ENCODE data around the gene CMTM4.
"Not testable (repeated sequence)": the region's sequence is repeated elsewhere in the genome, so short reads cannot be mapped to it uniquely, and the experiment has no call there.

CMTM4 gene

DNA sequence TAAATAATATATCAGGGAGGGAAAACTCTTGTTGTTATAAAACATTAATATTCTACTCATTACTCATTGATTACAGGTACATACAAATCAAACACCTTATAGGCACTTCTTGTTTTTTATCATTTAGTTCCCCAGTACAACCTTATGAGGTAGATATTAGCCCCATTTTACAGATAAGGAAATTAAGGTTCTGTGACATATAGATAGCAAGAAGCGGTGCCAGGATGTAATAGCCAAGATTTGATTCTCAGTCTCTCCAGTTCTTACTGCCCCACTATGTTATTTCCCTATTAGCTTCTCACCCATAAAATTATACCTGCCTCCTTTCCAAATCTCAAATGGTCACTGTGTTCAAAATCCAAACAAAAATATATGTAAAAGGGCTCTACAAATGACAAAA, 55.2 kb downstream of the CMTM4 start:
- no peak for DNase-seq (ENCODE audit: low read depth)

GRCh38 chr16:66640724-66641314, 55.7 kb downstream of the CMTM4 start:
- DNase-seq (ENCODE audit: low read depth) = no peak

DNA sequence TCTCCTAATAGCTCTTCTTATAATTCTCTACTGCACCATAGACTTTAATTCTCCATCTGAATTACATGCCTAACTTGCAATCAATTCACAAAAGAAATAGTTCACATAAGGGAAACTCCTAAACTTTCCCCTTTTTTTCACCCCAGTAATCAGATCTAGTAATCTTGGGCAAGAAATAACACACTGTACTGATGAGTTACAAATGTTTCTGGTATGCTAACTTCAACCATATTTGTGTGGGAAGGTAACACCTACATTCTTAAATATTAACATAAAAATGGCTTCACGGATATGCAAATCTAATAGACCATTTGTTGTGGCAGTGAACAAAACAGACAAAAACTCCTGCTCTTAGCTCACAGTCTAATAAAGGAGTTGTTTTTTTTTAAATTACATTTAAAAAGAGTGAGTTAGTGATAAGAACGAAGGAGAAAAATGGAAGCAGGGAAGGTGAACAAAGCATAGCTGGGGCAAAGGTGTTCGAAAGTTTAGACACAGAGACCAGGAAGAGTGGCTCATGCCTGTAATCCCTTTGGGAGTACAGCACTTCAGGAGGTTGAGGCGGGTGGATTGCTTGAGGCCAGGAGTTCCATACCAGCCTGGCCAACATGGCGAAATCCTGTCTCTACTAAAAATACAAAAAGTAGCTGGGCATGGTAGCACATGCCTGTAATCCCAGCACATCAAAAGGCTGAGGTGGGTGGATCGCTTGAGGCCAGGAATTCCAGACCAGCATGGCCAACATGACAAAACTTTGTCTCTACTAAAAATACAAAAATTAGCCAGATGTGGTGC, 57.3 kb downstream of the CMTM4 start:
- no peak for DNase-seq (ENCODE audit: low read depth)

GRCh38 chr16:66637806-66638205, 58.7 kb downstream of the CMTM4 start:
- no peak for DNase-seq (ENCODE audit: low read depth)

GRCh38 chr16:66636199-66636598, 60.3 kb downstream of the CMTM4 start:
- DNase-seq (ENCODE audit: low read depth) = no peak

- no peak for DNase-seq (ENCODE audit: low read depth)
Measured at GRCh38 chr16:66635406-66635805, 61.1 kb downstream of the CMTM4 start.

DNA sequence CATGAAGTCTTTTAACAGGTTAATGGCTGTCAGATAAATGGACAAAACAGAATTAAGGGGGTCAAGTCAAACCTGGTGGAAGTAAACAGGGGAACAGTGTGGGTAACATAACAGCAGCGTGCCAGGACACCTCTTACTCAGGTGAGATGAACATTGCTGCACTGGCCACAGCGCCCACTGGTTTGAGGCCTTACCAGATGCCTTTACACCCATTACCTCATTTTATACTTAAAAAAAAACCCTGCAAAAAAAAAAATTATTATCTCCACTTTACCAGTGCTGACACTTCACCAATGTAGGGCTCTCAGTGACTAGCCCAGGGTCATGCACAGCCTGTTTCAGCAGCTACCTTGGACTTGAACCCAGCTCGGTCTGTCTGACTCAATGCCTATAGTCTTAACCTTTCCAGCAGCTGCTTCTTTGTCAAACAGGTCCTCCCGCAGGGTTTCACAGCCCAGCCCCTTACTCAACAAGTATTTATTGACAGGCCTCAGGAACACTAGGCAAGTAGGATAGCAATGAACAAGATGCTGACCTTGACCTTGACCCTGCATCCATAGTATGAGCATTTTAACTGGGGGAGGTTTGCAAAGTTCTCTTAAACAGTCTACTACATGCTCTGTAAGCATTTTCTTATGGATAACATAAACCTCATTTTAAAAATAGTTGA, 61.9 kb downstream of the CMTM4 start:
- no peak for DNase-seq (ENCODE audit: low read depth)

DNA sequence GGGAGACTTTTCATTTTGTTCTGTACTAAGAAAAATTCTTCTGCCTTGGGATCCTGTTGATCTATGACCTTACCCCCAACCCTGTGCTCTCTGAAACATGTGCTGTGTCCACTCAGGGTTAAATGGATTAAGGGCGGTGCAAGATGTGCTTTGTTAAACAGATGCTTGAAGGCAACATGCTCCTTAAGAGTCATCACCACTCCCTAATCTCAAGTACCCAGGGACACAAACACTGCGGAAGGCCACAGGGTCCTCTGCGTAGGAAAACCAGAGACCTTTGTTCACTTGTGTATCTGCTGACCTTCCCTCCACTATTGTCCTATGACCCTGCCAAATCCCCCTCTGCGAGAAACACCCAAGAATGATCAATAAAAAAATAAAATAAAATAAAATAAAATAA, 65.0 kb downstream of the CMTM4 start:
- DNase-seq (ENCODE audit: low read depth) = not testable (repeated sequence)

DNA sequence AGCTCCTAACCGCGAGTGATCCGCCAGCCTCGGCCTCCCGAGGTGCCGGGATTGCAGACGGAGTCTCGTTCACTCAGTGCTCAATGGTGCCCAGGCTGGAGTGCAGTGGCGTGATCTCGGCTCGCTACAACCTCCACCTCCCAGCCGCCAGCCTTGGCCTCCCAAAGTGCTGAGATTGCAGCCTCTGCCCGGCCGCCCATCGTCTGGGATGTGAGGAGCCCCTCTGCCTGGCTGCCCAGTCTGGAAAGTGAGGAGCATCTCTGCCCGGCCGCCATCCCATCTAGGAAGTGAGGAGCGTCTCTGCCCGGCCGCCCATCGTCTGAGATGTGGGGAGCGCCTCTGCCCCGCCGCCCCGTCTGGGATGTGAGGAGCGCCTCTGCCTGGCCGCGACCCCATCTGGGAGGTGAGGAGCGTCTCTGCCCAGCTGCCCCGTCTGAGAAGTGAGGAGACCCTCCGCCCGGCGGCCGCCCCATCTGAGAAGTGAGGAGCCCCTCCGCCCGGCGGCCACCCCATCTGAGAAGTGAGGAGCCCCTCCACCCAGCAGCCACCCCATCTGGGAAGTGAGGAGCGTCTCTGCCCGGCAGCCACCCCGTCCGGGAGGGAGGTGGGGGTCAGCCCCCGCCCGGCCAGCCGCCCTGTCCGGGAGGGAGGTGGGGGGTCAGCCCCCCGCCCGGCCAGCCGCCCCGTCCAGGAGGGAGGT, 65.8 kb downstream of the CMTM4 start:
- not testable (repeated sequence) for DNase-seq (ENCODE audit: low read depth)

GRCh38 chr16:66629856-66630255, 66.7 kb downstream of the CMTM4 start:
- no peak for DNase-seq (ENCODE audit: low read depth)

DNA sequence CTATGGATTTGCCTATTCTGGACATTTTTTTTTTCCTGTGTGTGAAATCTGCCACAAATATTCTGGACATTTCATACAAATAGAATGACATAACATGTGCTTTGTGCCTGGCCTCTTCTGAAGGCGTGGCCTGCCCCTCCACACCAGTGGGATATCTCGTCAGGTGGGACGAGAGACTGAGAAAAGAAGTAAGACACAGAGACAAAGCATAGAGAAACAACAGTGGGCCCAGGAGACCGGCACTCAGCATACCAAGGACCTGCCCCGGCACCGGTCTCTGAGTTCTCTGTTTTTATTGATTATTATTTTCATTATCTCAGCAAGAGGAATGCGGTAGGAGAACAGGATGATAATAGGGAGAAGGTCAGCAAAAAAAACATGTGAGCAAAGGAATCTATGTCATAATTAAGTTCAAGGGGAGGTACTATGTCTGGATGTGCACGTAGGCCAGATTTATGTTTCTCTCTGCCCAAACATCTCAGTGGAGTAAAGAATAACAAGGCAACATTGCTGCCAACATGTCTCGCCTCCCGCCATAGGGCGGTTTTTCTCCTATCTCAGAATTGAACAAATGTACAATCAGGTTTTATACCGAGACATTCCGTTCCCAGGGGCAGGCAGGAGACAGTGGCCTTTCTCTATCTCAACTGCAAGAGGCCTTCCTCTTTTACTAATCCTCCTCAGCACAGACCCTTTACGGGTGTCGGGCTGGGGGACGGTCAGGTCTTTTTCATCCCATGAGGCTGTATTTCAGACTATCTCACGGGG, 68.7 kb downstream of the CMTM4 start:
- DNase-seq (ENCODE audit: low read depth) = not testable (repeated sequence)

- peak; percentile 14 for DNase-seq (ENCODE audit: low read depth)
Measured at GRCh38 chr16:66623755-66624154, 72.8 kb downstream of the CMTM4 start.

DNA sequence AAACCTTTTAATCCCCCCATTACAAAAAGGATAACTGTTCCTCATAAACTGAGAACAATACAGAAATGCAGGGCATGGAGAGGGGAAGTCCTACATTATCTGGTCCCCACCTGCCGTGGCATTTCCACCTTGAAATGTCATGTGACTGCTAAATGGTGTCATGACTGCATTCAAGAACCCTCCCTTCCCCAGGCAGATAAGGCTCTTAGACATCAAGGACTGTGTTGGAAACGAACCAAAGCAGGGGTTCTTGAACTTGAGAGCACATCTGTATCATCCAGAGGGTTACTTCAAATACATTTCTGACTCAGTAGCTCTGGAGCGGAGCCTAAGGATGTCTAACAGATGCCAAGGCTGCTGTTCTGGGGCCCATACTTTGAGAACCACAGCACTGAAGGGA, 73.7 kb downstream of the CMTM4 start:
- no peak for DNase-seq (ENCODE audit: low read depth)

- no peak for DNase-seq (ENCODE audit: low read depth)
Measured at GRCh38 chr16:66621973-66622372, 74.6 kb downstream of the CMTM4 start.

DNA sequence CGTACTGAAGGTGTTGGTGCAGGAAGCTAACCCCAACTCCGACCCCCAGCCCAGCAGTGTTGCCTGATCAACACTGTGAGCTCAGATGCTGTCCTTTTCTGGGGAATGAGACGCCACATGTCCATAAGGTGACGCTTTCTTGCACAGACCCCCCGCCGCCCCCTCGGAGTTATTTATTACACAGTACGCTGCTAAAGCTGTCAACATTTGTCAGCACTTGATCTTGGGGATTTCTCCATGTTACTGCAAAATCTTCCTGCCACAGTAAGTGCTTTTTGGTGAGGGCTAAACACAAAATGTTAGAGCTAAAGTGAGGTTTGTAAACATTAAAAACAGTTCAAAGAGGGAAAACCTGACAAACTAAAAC, 76.1 kb downstream of the CMTM4 start:
- no peak for DNase-seq (ENCODE audit: low read depth)

- DNase-seq (ENCODE audit: low read depth) = peak; percentile 64
Measured at GRCh38 chr16:66619534-66620428, 76.8 kb downstream of the CMTM4 start.

- peak; percentile 89 for DNase-seq (ENCODE audit: low read depth)
Measured at GRCh38 chr16:66618588-66619375, 77.8 kb downstream of the CMTM4 start.

- no peak for DNase-seq (ENCODE audit: low read depth)
Measured at GRCh38 chr16:66617728-66618127, 78.8 kb downstream of the CMTM4 start.

DNA sequence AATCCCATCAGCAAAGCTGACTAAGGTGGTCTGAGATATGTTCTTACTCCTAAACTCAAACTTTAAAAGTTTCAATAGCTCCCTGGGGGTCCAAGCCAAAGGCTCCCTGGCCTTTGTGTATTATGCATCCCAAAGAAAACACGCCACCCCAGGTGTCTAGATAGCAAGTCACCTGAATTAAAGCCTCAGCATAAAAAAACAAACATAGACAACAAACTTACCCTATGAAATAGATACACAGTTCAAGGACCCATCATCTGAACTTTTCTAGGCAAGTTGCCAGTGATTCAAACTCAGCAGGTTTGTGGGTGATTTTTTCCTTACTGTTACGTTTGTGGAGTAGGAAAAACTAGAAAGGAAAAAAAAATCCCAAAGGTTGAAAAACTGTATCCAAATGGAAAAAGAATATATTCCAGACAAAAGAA, 79.5 kb downstream of the CMTM4 start:
- no peak for DNase-seq (ENCODE audit: low read depth)

GRCh38 chr16:66616592-66616991, 80.0 kb downstream of the CMTM4 start:
- no peak for DNase-seq (ENCODE audit: low read depth)

Measured in fibroblast of gingiva (primary cell).